ENCODE data around the gene FOXP1. TPM values are rescaled to one million over a fixed set of nuclear protein-coding genes. Genes with fewer than 3 reads are reported as not detected.

The FOXP1 gene
- total and polyA plus RNA-seq, 3 donors from 2014 or later = 37.8 to 105 (median 75.9) TPM

DNA sequence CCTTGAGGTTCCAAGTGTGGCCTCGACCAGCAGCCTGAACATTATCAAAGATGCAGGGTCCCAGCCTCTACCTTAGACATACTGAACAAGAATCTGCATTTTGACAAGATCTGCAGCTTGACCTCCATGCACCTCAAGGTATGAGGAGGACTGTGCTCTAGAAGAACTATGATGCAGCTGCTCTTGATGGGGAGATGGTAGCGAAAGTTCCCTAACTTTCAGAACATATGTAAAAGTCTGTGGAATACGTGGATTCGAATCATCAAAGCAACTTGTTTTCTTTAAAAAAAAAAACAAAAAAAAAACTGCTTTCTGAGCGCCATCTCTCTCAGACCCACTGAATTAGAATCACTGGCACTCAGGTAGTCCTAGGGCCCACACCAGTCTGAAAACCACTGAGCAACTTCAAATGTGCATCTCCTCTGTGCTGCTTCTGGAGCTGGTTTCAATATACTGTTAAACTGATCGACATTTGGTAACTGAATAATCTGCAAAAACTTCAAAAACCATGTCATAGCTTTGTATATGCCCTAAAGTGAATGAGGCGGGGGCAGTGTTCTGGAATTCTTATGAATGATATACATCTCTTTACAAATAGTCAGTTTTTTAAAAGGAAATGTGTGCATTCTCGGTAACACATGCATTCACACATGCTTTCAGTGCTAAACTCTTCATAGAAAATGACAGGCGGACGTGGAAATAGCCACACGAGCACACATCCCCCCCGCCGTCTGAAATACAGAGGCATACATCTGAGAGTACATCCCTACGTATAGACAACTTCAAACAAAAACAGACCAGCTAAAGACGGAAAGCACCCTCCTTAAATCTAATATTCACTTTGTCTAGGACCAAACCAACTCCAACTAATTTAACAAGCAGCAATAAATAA lies 128.8 kb downstream of the FOXP1 start:
- Histone ChIP-seq H3K4me1 (no peaks in the 10 kb centered on the region), H3K27me3 (no peaks in the 10 kb centered on the region), H3K36me3 (ENCODE audit: low read depth, missing control alignments) (no peaks in the 10 kb centered on the region), H3K4me3 (no peak overlapping the region), H3K27ac (no peak overlapping the region), H3K9me3 (no peaks in the 10 kb centered on the region)
- DNase-seq = no peak
- WGBS, 2 donors = 87 to 91% methylated on average over 15 of the region's 15 CpGs
- no peak for TF ChIP-seq POLR2A (IDR thresholded peaks at IDR 0.05)
- TF ChIP-seq, protein P1, sequence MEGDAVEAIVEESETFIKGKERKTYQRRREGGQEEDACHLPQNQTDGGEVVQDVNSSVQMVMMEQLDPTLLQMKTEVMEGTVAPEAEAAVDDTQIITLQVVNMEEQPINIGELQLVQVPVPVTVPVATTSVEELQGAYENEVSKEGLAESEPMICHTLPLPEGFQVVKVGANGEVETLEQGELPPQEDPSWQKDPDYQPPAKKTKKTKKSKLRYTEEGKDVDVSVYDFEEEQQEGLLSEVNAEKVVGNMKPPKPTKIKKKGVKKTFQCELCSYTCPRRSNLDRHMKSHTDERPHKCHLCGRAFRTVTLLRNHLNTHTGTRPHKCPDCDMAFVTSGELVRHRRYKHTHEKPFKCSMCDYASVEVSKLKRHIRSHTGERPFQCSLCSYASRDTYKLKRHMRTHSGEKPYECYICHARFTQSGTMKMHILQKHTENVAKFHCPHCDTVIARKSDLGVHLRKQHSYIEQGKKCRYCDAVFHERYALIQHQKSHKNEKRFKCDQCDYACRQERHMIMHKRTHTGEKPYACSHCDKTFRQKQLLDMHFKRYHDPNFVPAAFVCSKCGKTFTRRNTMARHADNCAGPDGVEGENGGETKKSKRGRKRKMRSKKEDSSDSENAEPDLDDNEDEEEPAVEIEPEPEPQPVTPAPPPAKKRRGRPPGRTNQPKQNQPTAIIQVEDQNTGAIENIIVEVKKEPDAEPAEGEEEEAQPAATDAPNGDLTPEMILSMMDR (IDR thresholded peaks at IDR 0.05) = no peak
- intact Hi-C loops (cut with DNase I; ENCODE audit: low total_unique reads) = no loop called here

DNA sequence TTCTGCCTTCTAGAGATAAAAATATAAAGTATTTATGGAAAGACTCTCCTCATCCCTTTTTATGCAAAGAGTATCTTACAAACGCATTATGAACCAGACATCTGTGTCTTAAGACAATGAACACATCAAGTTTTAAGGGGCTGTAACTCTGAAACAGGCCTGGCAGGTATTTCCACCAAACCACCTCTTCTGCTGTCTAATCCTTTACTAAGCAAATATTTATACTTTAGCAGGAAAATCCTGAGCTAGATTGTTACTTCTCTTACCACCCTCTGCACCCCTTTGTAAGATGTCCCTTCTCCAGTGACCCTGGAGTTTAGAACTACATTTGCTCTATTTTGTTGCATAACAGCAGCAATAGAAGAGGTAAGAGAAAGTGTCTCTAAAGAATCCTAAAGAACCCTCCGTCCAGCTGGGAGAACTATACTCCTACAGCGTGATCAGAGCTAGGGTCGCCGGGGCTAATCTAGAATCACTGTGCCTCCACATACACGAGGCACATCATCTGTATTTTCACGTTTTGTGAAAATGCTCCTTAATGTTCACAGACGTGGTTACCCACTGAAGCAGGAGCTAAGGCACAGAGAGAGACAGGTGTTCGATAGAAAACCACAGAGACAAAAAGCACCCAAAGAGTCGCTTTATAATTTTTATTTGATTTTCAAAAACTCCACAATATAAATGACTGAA lies 129.6 kb downstream of the FOXP1 start:
- TF ChIP-seq, protein P1 (IDR thresholded peaks at IDR 0.05) = no peak
- no peak for TF ChIP-seq POLR2A (IDR thresholded peaks at IDR 0.05)
- 87 to 94% methylated on average over 10 of the region's 10 CpGs for WGBS, 2 donors
- no peaks in the 10 kb centered on the region for H3K27me3 ChIP-seq
- no peaks in the 10 kb centered on the region for H3K36me3 ChIP-seq (ENCODE audit: low read depth, missing control alignments)
- H3K9me3 ChIP-seq = no peaks in the 10 kb centered on the region
- H3K4me1 ChIP-seq = no peaks in the 10 kb centered on the region
- no peak for DNase-seq
- no peak overlapping the region for H3K4me3 ChIP-seq
- no peak overlapping the region for H3K27ac ChIP-seq
- intact Hi-C loops (cut with DNase I; ENCODE audit: low total_unique reads) = no loop called here

DNA sequence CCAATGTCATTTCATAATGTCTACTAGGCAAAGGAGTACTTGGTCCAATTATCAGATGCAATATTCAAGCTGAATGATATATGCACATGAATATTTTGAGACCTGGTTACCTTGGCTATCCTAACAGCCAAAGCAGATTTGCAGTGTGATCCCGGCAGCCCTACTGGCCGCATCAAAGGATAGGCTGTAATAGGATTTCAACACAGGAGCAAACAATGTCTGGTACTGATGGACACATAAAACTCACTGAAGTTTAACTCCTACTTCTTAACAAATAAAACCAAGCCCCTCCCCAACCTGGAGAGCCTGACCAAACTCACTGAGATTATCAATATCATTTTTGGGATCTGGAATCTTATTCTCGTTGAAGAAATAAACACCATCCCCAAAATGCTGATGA lies 130.2 kb downstream of the FOXP1 start:
- no peak overlapping the region for H3K27ac ChIP-seq
- H3K9me3 ChIP-seq = no peaks in the 10 kb centered on the region
- H3K27me3 ChIP-seq = no peaks in the 10 kb centered on the region
- no peaks in the 10 kb centered on the region for H3K4me1 ChIP-seq
- 91% methylated on average over 3 of the region's 3 CpGs for WGBS, 2 donors
- intact Hi-C loops (cut with DNase I; ENCODE audit: low total_unique reads) = no loop called here
- DNase-seq = no peak
- H3K4me3 ChIP-seq = no peak overlapping the region
- TF ChIP-seq, protein P1 (IDR thresholded peaks at IDR 0.05) = no peak
- no peak for TF ChIP-seq POLR2A (IDR thresholded peaks at IDR 0.05)
- no peaks in the 10 kb centered on the region for H3K36me3 ChIP-seq (ENCODE audit: low read depth, missing control alignments)

DNA sequence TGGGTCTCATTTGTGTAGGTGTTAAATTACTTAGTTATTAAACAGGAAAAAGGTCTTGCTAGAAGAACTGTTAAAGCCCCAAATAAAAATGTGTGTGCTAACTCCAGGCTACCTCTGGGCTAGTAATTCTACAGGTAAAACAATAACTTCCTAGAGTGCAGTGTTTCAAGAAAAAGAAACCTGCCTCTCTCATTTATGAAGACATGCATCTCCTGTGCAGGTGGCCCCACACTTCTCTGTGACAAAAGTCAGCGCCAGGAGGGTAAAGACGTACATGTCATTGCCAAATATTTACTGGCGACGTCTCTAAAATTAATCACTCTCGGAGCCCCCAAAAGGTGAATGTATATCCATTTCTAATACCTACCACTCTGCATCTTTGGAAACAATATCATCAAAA lies 131.7 kb downstream of the FOXP1 start:
- 93 to 97% methylated on average over 5 of the region's 5 CpGs for WGBS, 2 donors
- TF ChIP-seq, protein P1 (IDR thresholded peaks at IDR 0.05) = no peak
- no peak for TF ChIP-seq POLR2A (IDR thresholded peaks at IDR 0.05)
- Histone ChIP-seq H3K27me3 (no peaks in the 10 kb centered on the region), H3K9me3 (no peaks in the 10 kb centered on the region), H3K4me3 (no peak overlapping the region), H3K27ac (no peak overlapping the region), H3K36me3 (ENCODE audit: low read depth, missing control alignments) (no peaks in the 10 kb centered on the region), H3K4me1 (no peaks in the 10 kb centered on the region)
- no peak for DNase-seq
- intact Hi-C loops (cut with DNase I; ENCODE audit: low total_unique reads) = no loop called here
